ENCODE measurements around the gene IDH3A.
A peak's percentile ranks its signal among the peaks of the same experiment; 100 is the strongest.

IDH3A gene

GRCh38 chr15:78164010-78164409, 14.8 kb downstream of the IDH3A start:
- DNase-seq (ENCODE audit: low spot score), result no peak

GRCh38 chr15:78167227-78167888, 18.2 kb downstream of the IDH3A start:
- no peak for DNase-seq (ENCODE audit: low spot score)

- no peak for DNase-seq (ENCODE audit: low spot score)
Measured at GRCh38 chr15:78168608-78169007, 19.4 kb downstream of the IDH3A start.

GRCh38 chr15:78170848-78171773, 21.9 kb downstream of the IDH3A start:
- DNase-seq (ENCODE audit: low spot score), result no peak

- no peak for DNase-seq (ENCODE audit: low spot score)
Measured at GRCh38 chr15:78171864-78172472, 22.8 kb downstream of the IDH3A start.

- DNase-seq (ENCODE audit: low spot score), result no peak
Measured at GRCh38 chr15:78174401-78174800, 25.2 kb downstream of the IDH3A start.

GRCh38 chr15:78175330-78175729, 26.2 kb downstream of the IDH3A start:
- no peak for DNase-seq (ENCODE audit: low spot score)

- peak; percentile 28 for DNase-seq (ENCODE audit: low spot score)
Measured at GRCh38 chr15:78177447-78177873, 28.3 kb downstream of the IDH3A start.

- no peak for DNase-seq (ENCODE audit: low spot score)
Measured at GRCh38 chr15:78178064-78178463, 28.9 kb downstream of the IDH3A start.

GRCh38 chr15:78179286-78179840, 30.2 kb downstream of the IDH3A start:
- DNase-seq (ENCODE audit: low spot score), result no peak

GRCh38 chr15:78179906-78180305, 30.7 kb downstream of the IDH3A start:
- no peak for DNase-seq (ENCODE audit: low spot score)

GRCh38 chr15:78182336-78182700, 33.2 kb downstream of the IDH3A start:
- no peak for DNase-seq (ENCODE audit: low spot score)

- DNase-seq (ENCODE audit: low spot score), result no peak
Measured at GRCh38 chr15:78182821-78183220, 33.7 kb downstream of the IDH3A start.

- no peak for DNase-seq (ENCODE audit: low spot score)
Measured at GRCh38 chr15:78192826-78193594, 43.8 kb downstream of the IDH3A start.

- DNase-seq (ENCODE audit: low spot score), result no peak
Measured at GRCh38 chr15:78193731-78194567, 44.8 kb downstream of the IDH3A start.

GRCh38 chr15:78194568-78194925, 45.4 kb downstream of the IDH3A start:
- no peak for DNase-seq (ENCODE audit: low spot score)

GRCh38 chr15:78195735-78196201, 46.6 kb downstream of the IDH3A start:
- DNase-seq (ENCODE audit: low spot score), result peak; percentile 49

GRCh38 chr15:78197632-78198031, 48.5 kb downstream of the IDH3A start:
- DNase-seq (ENCODE audit: low spot score), result no peak

- no peak for DNase-seq (ENCODE audit: low spot score)
Measured at GRCh38 chr15:78200276-78200930, 51.2 kb downstream of the IDH3A start.
